Lower leg skin (tissue), 4 donors: ENCODE data around the gene COG4. TPM values are rescaled to one million over a fixed set of nuclear protein-coding genes. Genes with fewer than 3 reads are reported as not detected.

Source experiments
- DNase-seq, 2 donors: peaks; one replicate each; pipeline ENCODE4 v3.0.0-alpha.2; 2019; ENCODE audit warnings: low spot score in 2 of 2
- H3K4me3 ChIP-seq: fragments of 200-600 bp; sonication (generic); 2 replicates; pipeline ENCODE4 v1.5.1; 2017; ENCODE audit warnings: mild to moderate bottlenecking, low read depth; ENCODE audit not compliant: poor library complexity, severe bottlenecking
- POLR2A ChIP-seq, 2 donors: fragments of 450-650 bp; IDR thresholded peaks; one replicate each; pipeline ENCODE4 v1.6.1; 2016 to 2017; ENCODE audit warnings: antibody characterized with exemption in 2 of 2, mild to moderate bottlenecking in 1 of 2, moderate library complexity in 1 of 2
- WGBS, 2 donors: methylation state at CpG; one replicate each; pipeline ENCODE4 v1.1.5; 2018; 5-methylcytosine and 5-hydroxymethylcytosine counted together
- intact Hi-C: fragments of 100-400 bp; cut with DNase I; formaldehyde crosslinking; loops from one replicate; pipeline ENCODE4 v1.15.0; 2023; ENCODE audit warnings: low total_unique reads
- total RNA-seq, 4 donors: library from RNA; depleted of rRNA; stranded (reverse); fragments of >200 nt; gene quantifications; one replicate each; pipeline ENCODE4 v1.1.0, GENCODE V29; 2016
- TF ChIP-seq, protein P1 (sequence below), 3 donors: fragments of 450-650 bp; IDR thresholded peaks; one replicate each; pipeline ENCODE4 v1.5.1; 2016; ENCODE audit warnings: antibody characterized with exemption in 3 of 3, mild to moderate bottlenecking in 3 of 3, moderate library complexity in 2 of 3

COG4 gene
- total RNA-seq, 4 donors from 2014 or later = 36.0 to 95.7 (median 48.3) TPM

DNA sequence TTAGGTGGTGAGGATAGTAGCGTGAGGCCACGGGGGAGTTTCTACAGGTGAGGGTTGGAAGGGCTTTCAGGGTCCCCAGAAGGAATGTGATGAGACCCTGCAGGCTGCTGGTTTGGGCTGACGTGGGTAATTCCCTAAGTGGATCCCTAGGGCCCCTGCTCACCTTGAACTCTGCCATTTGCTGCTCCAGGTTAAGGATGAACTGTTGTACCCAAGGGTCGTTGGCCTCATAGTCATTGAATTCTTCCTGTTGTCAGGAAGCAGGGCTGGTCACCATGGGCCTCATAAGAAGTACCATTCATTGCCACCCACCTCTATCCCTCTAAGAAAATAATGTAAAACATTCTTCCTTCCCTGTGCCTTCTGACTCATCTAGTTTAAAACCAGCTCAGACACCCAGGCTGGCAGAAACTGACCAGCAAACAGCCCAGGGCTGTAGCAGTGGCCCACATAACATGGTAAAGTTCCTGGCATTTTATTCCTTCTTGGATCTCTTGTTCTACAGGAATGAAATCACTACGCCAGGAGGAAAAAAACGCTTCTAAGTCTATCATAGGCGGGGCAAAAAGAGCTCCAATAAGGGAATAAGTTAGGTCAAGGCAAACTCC, 41.3 kb downstream of the COG4 start:
- no peak for DNase-seq
- WGBS, 2 donors = 72 to 79% methylated on average over 7 of the region's 7 CpGs
- intact Hi-C loops = no loop called here
- no peak overlapping the region for H3K4me3 ChIP-seq
- TF ChIP-seq, protein P1, sequence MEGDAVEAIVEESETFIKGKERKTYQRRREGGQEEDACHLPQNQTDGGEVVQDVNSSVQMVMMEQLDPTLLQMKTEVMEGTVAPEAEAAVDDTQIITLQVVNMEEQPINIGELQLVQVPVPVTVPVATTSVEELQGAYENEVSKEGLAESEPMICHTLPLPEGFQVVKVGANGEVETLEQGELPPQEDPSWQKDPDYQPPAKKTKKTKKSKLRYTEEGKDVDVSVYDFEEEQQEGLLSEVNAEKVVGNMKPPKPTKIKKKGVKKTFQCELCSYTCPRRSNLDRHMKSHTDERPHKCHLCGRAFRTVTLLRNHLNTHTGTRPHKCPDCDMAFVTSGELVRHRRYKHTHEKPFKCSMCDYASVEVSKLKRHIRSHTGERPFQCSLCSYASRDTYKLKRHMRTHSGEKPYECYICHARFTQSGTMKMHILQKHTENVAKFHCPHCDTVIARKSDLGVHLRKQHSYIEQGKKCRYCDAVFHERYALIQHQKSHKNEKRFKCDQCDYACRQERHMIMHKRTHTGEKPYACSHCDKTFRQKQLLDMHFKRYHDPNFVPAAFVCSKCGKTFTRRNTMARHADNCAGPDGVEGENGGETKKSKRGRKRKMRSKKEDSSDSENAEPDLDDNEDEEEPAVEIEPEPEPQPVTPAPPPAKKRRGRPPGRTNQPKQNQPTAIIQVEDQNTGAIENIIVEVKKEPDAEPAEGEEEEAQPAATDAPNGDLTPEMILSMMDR (IDR thresholded peaks at IDR 0.05) = no peak
- TF ChIP-seq POLR2A (IDR thresholded peaks at IDR 0.05) = no peak

DNA sequence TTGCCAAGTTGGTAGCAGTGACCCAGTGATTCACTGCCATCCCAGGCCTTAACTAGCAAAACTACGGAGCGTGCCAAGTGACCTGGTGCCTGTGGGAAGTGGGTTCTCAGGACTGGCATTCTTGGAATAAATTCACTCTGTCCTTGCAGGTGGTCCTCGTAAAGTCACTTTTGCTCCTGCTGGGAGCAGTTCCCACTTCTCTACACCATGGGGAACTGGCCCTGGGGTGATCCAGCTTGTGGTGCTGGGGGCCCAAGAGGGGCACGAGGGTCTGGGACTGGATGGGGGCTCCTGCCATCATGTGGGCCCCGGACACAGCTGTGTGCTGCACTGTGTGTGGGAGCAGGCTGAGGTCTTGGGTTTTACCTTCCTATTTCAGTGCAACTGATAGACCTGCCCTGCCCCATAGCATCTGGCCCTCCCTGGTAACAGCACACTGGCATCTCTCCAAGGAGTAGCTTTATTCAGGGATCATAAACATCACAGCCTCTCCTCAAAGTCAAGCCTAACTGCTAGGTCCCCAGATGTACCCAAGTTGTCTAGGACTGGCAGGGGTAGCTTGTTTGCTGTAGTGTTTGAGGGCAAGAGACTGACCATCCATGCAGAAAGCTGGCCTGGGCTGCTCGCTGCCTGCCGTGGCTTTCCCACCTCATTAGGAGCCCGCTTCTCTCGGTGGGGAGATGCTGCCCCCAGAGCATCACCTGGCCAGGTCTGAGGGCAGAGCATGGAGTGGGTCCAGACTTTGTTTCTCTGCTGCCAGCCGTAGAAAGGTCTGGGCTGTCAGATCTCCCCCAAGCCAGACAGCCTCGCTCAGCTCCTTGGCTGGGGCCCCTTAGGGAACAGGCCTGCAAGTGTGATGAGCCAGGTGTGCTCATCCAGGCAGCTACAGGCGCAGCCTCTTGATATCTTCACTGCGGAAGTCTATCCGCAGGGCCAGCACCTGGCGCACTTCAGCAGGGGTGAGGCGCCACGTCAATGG, 42.9 kb downstream of the COG4 start:
- intact Hi-C loops = no loop called here
- no peak for TF ChIP-seq POLR2A (IDR thresholded peaks at IDR 0.05)
- TF ChIP-seq, protein P1 (IDR thresholded peaks at IDR 0.05) = no peak
- no peak for DNase-seq
- 84 to 92% methylated on average over 15 to 16 of the region's 17 CpGs for WGBS, 2 donors
- H3K4me3 ChIP-seq = no peak overlapping the region

DNA sequence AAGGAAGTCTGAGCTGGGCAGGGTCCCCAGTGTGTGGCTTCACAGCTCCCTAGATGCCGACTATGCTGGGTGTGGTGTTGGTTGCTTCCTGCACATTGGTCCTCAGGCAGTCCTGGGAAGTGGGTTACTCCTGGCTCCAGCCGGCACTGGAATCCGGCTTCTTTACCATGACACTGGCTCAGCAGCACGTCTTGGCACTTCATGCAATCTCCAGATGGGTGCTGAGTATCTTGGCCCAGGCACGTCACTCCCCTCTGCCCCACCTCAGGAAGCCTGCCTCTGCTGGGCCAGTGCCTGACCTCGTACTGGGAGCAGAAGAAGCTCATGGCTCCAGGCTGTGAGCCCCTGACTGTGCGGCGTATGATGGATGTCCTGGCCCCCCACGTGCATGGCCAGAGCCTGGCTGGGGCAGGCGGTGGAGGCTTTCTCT, 44.4 kb downstream of the COG4 start:
- intact Hi-C loops = no loop called here

DNA sequence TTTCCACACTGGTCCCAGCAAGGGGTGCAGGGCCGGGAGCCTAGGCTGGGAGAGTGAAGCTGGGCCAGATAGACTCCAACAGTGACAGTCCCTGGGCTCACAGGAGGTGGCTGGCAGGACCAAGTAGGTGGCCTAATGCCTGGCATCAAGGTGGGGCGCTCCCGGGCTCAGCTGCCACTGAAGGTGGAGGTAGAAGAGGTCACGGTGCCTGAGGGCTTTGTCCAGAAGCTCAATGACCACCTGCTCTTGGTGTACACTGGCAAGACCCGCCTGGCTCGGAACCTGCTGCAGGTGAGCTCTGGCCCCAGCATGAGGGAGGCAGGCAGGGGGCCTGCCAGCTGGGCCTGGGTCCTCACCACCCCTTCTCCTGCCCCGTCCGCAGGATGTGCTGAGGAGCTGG, 45.2 kb downstream of the COG4 start:
- 54 to 89% methylated on average over 3 to 6 of the region's 8 CpGs for WGBS, 2 donors
- no peak for DNase-seq

More for the DNA sequence above, 44.4 kb downstream of the COG4 start:
- no peak overlapping the region for H3K4me3 ChIP-seq
- no peak for DNase-seq
- 22 to 34% methylated on average over 3 to 10 of the region's 10 CpGs for WGBS, 2 donors
- TF ChIP-seq, protein P1 (IDR thresholded peaks at IDR 0.05) = no peak
- no peak for TF ChIP-seq POLR2A (IDR thresholded peaks at IDR 0.05)

DNA sequence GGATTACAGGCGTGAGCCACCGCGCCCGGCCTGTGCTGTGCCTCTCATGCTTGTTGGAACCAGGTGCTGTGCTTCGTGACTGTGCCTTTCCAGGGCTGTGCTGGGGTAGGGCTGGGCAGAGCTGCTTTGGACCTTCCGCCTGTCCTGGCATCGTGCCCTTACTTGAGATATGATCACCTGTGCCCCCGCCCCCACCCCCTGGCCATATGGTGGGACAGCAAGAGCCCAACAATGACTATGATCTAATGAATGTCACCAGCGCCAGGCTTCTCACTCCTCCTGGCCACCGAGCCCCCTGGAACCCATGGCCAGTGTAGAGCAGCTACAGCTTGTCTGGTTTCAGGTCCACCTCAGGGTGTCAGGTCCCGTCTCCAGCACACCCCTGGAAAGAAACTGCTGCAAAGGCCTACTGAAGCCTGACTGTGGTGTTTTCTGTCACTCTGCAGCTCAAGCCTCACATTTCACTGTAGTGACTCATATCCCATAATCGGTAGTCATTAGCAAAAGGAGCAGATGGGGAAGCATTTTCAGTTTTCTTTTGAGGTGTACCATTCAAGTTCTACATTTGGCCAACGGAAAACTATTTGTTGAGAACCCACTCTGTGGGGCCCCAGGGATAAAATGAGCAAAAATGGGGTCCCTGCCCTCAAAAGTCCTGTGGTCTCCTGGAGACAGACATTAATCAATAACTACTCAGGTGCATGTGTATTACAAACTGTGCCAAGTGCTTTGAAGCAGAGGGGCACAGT, 46.9 kb downstream of the COG4 start:
- 65 to 66% methylated on average over 11 to 12 of the region's 13 CpGs for WGBS, 2 donors
- no peak for DNase-seq
- TF ChIP-seq, protein P1 (IDR thresholded peaks at IDR 0.05) = no peak
- TF ChIP-seq POLR2A (IDR thresholded peaks at IDR 0.05) = no peak
- intact Hi-C loops = no loop called here
- H3K4me3 ChIP-seq = no peak overlapping the region

More for the DNA sequence above, 45.2 kb downstream of the COG4 start:
- no peak overlapping the region for H3K4me3 ChIP-seq
- intact Hi-C loops = no loop called here
- TF ChIP-seq, protein P1 (IDR thresholded peaks at IDR 0.05) = no peak
- no peak for TF ChIP-seq POLR2A (IDR thresholded peaks at IDR 0.05)
